Stimulated activated CD4-positive, alpha-beta T cell treated with anti-CD3 and anti-CD28 coated beads, Interleukin-1b, Interleukin-23, amount 100 ng/mL, for 4 hours (primary cell): ENCODE results near the gene MARCOL.

Experiments used
- DNase-seq, 2 donors: peaks; one replicate each; pipeline ENCODE4 v3.0.0-alpha.2; 2020; ENCODE audit warnings: low read depth in 2 of 2

The MARCOL gene, protein sequence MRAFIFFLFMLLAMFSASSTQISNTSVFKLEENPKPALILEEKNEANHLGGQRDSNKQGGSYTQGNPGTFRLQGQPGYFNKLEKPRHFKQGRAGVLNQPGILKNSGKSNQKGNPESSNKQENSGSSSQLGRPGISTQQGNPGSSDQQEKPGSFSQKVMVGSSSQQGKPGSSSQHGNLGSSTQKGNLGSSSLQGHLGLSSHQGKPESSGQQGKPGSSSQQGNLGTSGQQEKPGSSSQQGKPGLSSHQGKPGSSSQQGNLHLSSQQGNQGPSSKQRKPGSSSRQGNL

GRCh38 chr5:148238418-148238794, at the start of gene MARCOL:
Gene MARCOL (plus strand): TSS chr5:148238525. CDS start chr5:148238598, 73 bp downstream.
- DNase-seq, result no peak

GRCh38 chr5:148191010-148191409, 47.3 kb upstream of the MARCOL start:
- DNase-seq, result no peak

GRCh38 chr5:148193202-148193601, 45.1 kb upstream of the MARCOL start:
- no peak for DNase-seq

GRCh38 chr5:148201151-148201550, 37.2 kb upstream of the MARCOL start:
- no peak for DNase-seq

GRCh38 chr5:148202531-148203203, 35.7 kb upstream of the MARCOL start, which contains the start of gene SPINK6:
Gene SPINK6 (plus strand): TSS chr5:148203042. CDS start chr5:148203097, 55 bp downstream.
- no peak for DNase-seq

DNA sequence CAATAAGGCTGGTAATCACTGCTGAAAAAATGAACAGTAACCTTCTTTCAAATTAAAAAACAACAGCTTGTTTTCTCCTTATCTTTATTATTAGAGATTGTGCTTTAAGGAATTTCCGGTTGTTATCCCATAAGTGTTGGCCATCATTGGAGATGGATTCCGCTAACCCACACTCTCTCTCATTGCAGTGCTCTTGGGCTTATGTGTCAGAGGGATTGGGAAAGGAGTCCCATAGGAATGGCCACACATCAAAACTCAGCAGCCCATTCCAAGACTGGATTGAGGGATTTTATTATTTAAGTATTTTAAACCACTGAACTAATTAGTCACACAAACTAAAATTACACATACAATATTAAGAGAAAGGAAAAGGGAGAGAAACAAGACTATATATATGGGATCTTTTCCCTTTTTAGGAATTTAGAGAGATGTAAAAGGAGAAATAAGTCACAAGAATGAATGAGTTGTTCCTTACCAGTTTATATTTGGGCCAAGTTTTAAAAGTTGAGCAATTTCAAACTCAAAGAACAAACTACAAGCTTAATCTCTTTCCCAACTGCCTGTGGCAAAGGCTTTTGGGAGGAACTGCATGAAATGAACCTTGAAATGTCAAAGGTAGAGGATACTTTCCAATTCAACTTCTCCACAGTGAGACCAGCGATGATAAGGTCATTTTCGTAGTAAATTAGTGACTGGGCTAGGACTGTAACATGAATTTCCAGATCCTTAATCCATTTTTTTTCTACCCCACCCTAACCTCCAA, 33.1 kb upstream of the MARCOL start:
- no peak for DNase-seq

DNA sequence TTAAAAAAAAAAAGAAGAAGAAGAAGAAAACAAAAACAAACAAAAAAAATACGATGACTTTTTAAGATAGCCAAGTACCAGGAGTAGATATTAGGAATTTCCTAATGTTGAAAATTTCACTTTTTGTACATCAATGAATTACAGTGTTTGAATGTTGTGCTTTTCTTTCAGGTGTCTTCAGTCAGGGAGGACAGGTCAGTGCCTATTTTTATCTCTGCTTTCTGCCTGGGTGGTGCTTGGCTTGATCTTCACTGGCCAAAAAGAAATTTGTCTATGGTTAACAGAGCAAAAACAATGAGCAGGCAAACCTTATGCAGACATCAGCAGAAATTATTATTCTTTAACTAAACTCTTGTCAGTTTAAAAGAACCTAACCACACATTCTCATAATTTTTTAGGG, 32.5 kb upstream of the MARCOL start:
- no peak for DNase-seq

- no peak for DNase-seq
Measured at GRCh38 chr5:148206620-148207019, 31.7 kb upstream of the MARCOL start.

- no peak for DNase-seq
Measured at GRCh38 chr5:148208226-148208625, 30.1 kb upstream of the MARCOL start.

GRCh38 chr5:148209151-148209770, 29.1 kb upstream of the MARCOL start:
- DNase-seq, result no peak

GRCh38 chr5:148214665-148215185, 23.6 kb upstream of the MARCOL start:
- no peak for DNase-seq

GRCh38 chr5:148221508-148221907, 16.8 kb upstream of the MARCOL start:
- DNase-seq, result no peak

DNA sequence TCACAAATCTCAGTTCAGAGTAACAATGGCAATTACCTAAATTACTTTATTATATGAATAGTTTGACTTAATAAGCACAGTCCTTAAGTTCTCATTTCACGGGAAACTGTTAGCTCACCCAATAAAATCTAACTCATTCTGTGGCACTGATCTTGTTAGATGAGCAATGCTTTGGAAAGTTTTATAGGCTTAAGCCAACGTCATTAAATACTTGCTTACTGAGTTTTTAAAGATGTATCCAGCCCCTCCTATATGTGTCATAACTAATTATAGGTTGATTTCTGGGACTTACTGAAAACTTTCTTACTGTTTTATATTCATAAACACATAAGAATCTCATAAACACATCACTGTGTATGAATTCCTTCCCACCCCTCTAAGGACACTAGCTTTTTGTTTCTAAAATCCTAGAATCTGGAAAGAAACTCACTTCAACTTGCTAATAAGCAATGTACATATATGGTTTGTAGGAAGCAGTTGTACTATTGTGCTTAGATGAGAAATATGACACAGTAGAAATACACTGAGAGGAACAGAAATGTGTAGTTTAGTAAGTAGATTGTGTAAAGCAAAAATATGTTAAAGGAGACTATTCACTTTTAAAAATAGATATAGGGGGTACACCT, 14.1 kb upstream of the MARCOL start:
- no peak for DNase-seq

DNA sequence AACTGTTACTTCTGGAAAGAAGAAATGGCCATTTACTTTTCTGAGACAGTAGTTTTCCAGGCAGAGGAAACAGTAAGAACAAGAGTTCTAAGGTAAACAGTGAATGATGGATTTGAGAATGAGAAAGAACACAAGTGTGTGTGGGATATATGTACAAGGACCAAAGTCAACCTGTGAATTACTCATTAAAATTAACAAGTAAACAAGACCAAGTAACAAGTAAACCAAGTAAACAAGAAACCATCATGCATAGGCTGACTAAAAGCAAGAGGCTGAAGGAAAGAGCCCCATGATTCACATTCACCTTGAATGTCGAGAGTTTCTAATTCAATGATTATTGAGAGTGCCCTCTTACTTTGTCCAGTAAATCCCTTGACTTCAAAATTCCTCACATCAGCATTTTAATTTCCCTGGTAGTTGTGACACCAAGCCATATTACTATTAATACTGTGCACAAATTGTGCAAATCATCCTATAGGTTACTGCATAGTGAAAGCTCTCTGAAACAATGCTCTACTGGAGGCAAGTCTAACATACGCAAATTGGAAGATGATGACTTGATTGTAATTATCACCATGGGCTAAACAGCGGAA, 9.8 kb upstream of the MARCOL start:
- DNase-seq, result no peak

DNA sequence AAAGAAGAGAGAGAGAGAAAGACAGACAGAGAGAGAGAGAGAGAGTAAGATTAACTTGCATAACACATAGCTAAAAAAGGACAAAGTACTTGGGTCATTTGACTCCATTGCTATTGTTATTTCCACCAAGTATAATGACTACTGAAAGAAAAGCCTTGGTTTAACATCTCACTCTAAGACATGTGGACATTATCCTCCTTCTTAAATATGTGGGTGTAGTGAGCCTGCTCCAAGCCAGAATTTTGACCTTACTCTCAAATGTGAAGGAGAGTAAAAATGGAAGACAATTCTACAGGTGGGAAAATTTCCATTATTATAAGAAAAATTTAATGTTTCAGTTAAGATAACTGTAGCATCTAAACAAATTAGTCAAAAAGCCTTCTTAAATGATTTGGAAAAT, 8.5 kb upstream of the MARCOL start:
- no peak for DNase-seq

GRCh38 chr5:148230240-148230639, 8.1 kb upstream of the MARCOL start:
- DNase-seq, result no peak

GRCh38 chr5:148237785-148238417, 424 bp upstream of the MARCOL start:
- no peak for DNase-seq

- DNase-seq, result no peak
Measured at GRCh38 chr5:148248894-148249293, 10.6 kb downstream of the MARCOL start.

DNA sequence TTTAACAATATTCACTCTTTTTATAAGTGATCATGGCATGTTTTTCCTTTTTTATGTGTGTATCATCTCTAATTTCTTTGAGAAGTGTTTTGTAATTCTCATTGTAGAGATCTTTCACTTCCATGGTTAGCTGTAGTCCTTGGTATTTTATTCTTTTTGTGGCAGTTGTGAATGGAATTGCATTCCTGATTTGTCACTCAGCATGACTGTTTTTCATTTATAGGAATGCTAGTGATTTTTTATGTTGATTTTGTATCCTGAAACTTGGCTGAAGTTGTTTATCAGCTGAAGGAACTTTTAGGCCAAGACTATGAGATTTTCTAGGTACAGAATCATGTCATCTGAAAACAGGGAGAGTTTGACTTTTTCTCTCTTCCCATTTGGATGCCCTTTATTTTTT, 17.1 kb downstream of the MARCOL start:
- DNase-seq, result no peak

- DNase-seq, result no peak
Measured at GRCh38 chr5:148259288-148259687, 21.0 kb downstream of the MARCOL start.

GRCh38 chr5:148261221-148261620, 22.9 kb downstream of the MARCOL start:
- no peak for DNase-seq
